H1 (cell line): Measurements from ENCODE around the gene PAX3. TPM values are rescaled to one million over a fixed set of nuclear protein-coding genes. Genes with fewer than 3 reads are reported as not detected.

Source experiments
- CTCF ChIA-PET: fragments of 300-600 bp; sonication (Branson Sonifier 250); formaldehyde crosslinking; loops from one replicate; lab custom pipeline; 2021; ENCODE audit not compliant: partially characterized antibody; lab: Charles Lee
- POLR2A ChIA-PET: fragments of 300-600 bp; sonication (Branson Sonifier 250); formaldehyde crosslinking; loops from one replicate; lab custom pipeline; 2021; ENCODE audit warnings: inconsistent platforms; ENCODE audit not compliant: partially characterized antibody; lab: Charles Lee
- DNase-seq, 2 experiments: peaks; one replicate each; pipeline versions ENCODE4 v3.0.0 to v3.0.0-alpha.2; 2010 to 2022; ENCODE audit warnings: low spot score in 2 of 2, low read depth in 1 of 2, mixed read lengths in 1 of 2
- FAIRE-seq: peaks from 2 replicates; lab custom pipeline; 2011; peaks lifted over from hg19 to GRCh38; lab: Jason Lieb, UNC
- H2AFZ ChIP-seq: 2 replicates; pipeline ENCODE4 v1.8.1; 2012; ENCODE audit warnings: low read length, inconsistent platforms
- H2AK5ac ChIP-seq: 2 replicates; pipeline ENCODE4 v1.6.1; 2013; ENCODE audit warnings: low read depth, low read length
- H2BK120ac ChIP-seq: replicated peaks from 2 replicates; pipeline ENCODE3; 2013; ENCODE audit warnings: low read depth, low read length, inconsistent platforms
- H2BK12ac ChIP-seq: 2 replicates; pipeline ENCODE4 v1.6.1; 2013; ENCODE audit warnings: low read depth, low read length
- H2BK15ac ChIP-seq: 2 replicates; pipeline ENCODE4 v1.6.1; 2013; ENCODE audit warnings: low read length
- H2BK20ac ChIP-seq: 2 replicates; pipeline ENCODE4 v1.6.1; 2013; ENCODE audit warnings: low read length
- H2BK5ac ChIP-seq: 2 replicates; pipeline ENCODE4 v1.6.1; 2013; ENCODE audit warnings: low read depth, low read length
- H3K14ac ChIP-seq: 2 replicates; pipeline ENCODE4 v1.6.1; 2013; ENCODE audit warnings: inconsistent platforms; ENCODE audit not compliant: insufficient read length
- H3K18ac ChIP-seq: 2 replicates; pipeline ENCODE4 v1.6.1; 2013; ENCODE audit warnings: low read length; ENCODE audit errors: extremely low read depth
- H3K23ac ChIP-seq: 2 replicates; pipeline ENCODE4 v1.6.1; 2013; ENCODE audit warnings: inconsistent platforms; ENCODE audit not compliant: insufficient read length
- H3K23me2 ChIP-seq: 2 replicates; pipeline ENCODE4 v1.6.1; 2013; ENCODE audit warnings: low read depth, low read length
- H3K27ac ChIP-seq: 2 replicates; pipeline ENCODE4 v1.6.1; 2011; ENCODE audit warnings: low read depth, low read length, inconsistent platforms
- H3K27me3 ChIP-seq, 4 experiments: replicated peaks in 1 of 4; 1 replicate in 1 of 4; 2 replicates in 3 of 4; pipeline versions ENCODE4 v1.6.1 to v1.8.1; 2011 to 2013; ENCODE audit warnings: low read length in 3 of 4, mild to moderate bottlenecking in 3 of 4, inconsistent platforms in 2 of 4, mixed read lengths in 2 of 4, moderate library complexity in 1 of 4; ENCODE audit not compliant: control insufficient read depth in 3 of 4, insufficient read depth in 3 of 4; ENCODE audit errors: extremely low read depth in 1 of 4
- H3K36me3 ChIP-seq, 4 experiments: 2 replicates each; pipeline versions ENCODE4 v1.6.1 to v1.8.1; 2011 to 2013; ENCODE audit warnings: mild to moderate bottlenecking in 4 of 4, low read length in 3 of 4, moderate library complexity in 2 of 4, control low read depth in 1 of 4, inconsistent platforms in 1 of 4; ENCODE audit not compliant: insufficient read depth in 4 of 4, control insufficient read depth in 2 of 4
- H3K4ac ChIP-seq: replicated peaks from 2 replicates; pipeline ENCODE3; 2013; ENCODE audit warnings: low read length, low read depth, mixed read lengths, inconsistent platforms; ENCODE audit not compliant: insufficient read length
- H3K4me1 ChIP-seq, 4 experiments: replicated peaks in 1 of 4; 1 replicate in 1 of 4; 2 replicates in 3 of 4; pipeline versions ENCODE4 v1.6.1 to v1.8.1; 2011 to 2013; ENCODE audit warnings: low read length in 3 of 4, inconsistent platforms in 2 of 4, mixed read lengths in 1 of 4; ENCODE audit not compliant: insufficient read depth in 4 of 4, control insufficient read depth in 3 of 4
- H3K4me2 ChIP-seq, 2 experiments: 2 replicates each; pipeline versions ENCODE4 v1.6.1 to v1.8.1; 2011 to 2013; ENCODE audit warnings: low read depth in 2 of 2, low read length in 2 of 2, control low read depth in 1 of 2, inconsistent platforms in 1 of 2, mild to moderate bottlenecking in 1 of 2; ENCODE audit not compliant: insufficient read depth in 1 of 2
- H3K4me3 ChIP-seq, 4 experiments: fragments of 200-600, 300-600 bp in 1 of 4; sonication (generic), shearing (Covaris generic), sonication (Bioruptor Twin) in 1 of 4; 2 replicates each; pipeline versions ENCODE4 v1.5.1 to v1.8.1; 2011 to 2016; ENCODE audit warnings: low read length in 4 of 4, low read depth in 3 of 4, control low read depth in 2 of 4, inconsistent platforms in 2 of 4, mild to moderate bottlenecking in 2 of 4, mixed read lengths in 1 of 4, moderate library complexity in 1 of 4; ENCODE audit not compliant: insufficient read depth in 2 of 4; ENCODE audit errors: extremely low read depth in 1 of 4
- H3K56ac ChIP-seq: replicated peaks from 2 replicates; pipeline ENCODE3; 2013; ENCODE audit warnings: low read depth, mild to moderate bottlenecking, mixed read lengths, low read length, inconsistent platforms; ENCODE audit not compliant: insufficient read length
- H3K79me1 ChIP-seq: 2 replicates; pipeline ENCODE4 v1.6.1; 2013; ENCODE audit warnings: low read depth, low read length, control low read depth
- H3K79me2 ChIP-seq, 2 experiments: 2 replicates each; pipeline versions ENCODE4 v1.6.1 to v1.8.1; 2012 to 2013; ENCODE audit warnings: low read length in 2 of 2, mild to moderate bottlenecking in 2 of 2, inconsistent platforms in 1 of 2; ENCODE audit not compliant: insufficient read depth in 2 of 2, control insufficient read depth in 1 of 2
- H3K9ac ChIP-seq, 4 experiments: replicated peaks in 1 of 4; 1 replicate in 1 of 4; 2 replicates in 3 of 4; pipeline versions ENCODE4 v1.6.1 to v1.8.1; 2011 to 2013; ENCODE audit warnings: low read depth in 3 of 4, low read length in 3 of 4, control low read depth in 2 of 4, mild to moderate bottlenecking in 2 of 4, moderate library complexity in 2 of 4, inconsistent platforms in 1 of 4; ENCODE audit errors: extremely low read depth in 1 of 4
- H3K9me3 ChIP-seq, 2 experiments: 2 replicates each; pipeline versions ENCODE4 v1.6.1 to v1.8.1; 2012 to 2013; ENCODE audit warnings: mild to moderate bottlenecking in 2 of 2, moderate library complexity in 2 of 2, control low read depth in 1 of 2, inconsistent platforms in 1 of 2, low read depth in 1 of 2, low read length in 1 of 2, mixed read lengths in 1 of 2; ENCODE audit not compliant: insufficient read depth in 2 of 2
- H4K20me1 ChIP-seq, 2 experiments: replicated peaks in 1 of 2; 2 replicates each; pipeline versions ENCODE3 to v1.8.1; 2011 to 2013; ENCODE audit warnings: inconsistent platforms in 2 of 2, low read length in 2 of 2, mild to moderate bottlenecking in 1 of 2; ENCODE audit not compliant: insufficient read depth in 2 of 2, control insufficient read depth in 1 of 2
- H4K5ac ChIP-seq: 2 replicates; pipeline ENCODE4 v1.6.1; 2013; ENCODE audit warnings: low read length, low read depth, mixed read lengths, inconsistent platforms; ENCODE audit not compliant: insufficient read length
- H4K8ac ChIP-seq: 2 replicates; pipeline ENCODE4 v1.8.0; 2013; ENCODE audit warnings: mild to moderate bottlenecking, moderate library complexity, low read length, inconsistent platforms; ENCODE audit not compliant: insufficient read depth; ENCODE audit errors: extremely low read depth
- H4K91ac ChIP-seq: replicated peaks from 2 replicates; pipeline ENCODE3; 2013; ENCODE audit warnings: low read length, mixed read lengths, inconsistent platforms; ENCODE audit not compliant: insufficient read length
- ASH2L ChIP-seq: fragments of 200-600, 300-600 bp; sonication (generic); IDR thresholded peaks from one replicate; pipeline ENCODE4 v1.7.1; 2017; ENCODE audit warnings: low read length
- BACH1 ChIP-seq: IDR thresholded peaks from 2 replicates; pipeline ENCODE4 v1.6.1; 2012; ENCODE audit warnings: low read length, improper control_type of control experiment
- BCL11A ChIP-seq, 2 experiments: IDR thresholded peaks; one replicate each; pipeline ENCODE4 v1.6.1; 2011; ENCODE audit warnings: low read depth in 2 of 2, low read length in 2 of 2, mild to moderate bottlenecking in 2 of 2
- CEBPB ChIP-seq: IDR thresholded peaks from 2 replicates; pipeline ENCODE4 v1.6.1; 2012; ENCODE audit warnings: low read depth, low read length
- CHD1 ChIP-seq: IDR thresholded peaks from 2 replicates; pipeline ENCODE4 v1.6.1; 2012; ENCODE audit warnings: low read depth, low read length, improper control_type of control experiment
- EZH2 ChIP-seq: fragments of 200-600 bp; sonication (generic); IDR thresholded peaks from 2 replicates; pipeline ENCODE4 v1.7.1; 2012; ENCODE audit warnings: low read depth, mild to moderate bottlenecking, moderate library complexity, low read length, inconsistent platforms; ENCODE audit not compliant: severe bottlenecking
- RNF2 ChIP-seq: fragments of 200-900, 300-1000 bp; sonication (generic); IDR thresholded peaks from 2 replicates; pipeline ENCODE4 v1.7.1; 2016; ENCODE audit warnings: borderline replicate concordance, low read depth, mild to moderate bottlenecking, antibody characterized with exemption, low read length; ENCODE audit not compliant: poor library complexity, severe bottlenecking; ENCODE audit errors: missing control alignments
- RXRA ChIP-seq: IDR thresholded peaks from 2 replicates; pipeline ENCODE4 v1.6.1; 2011; ENCODE audit warnings: low read depth, mild to moderate bottlenecking, low read length, moderate library complexity; ENCODE audit not compliant: insufficient read depth
- SAP30 ChIP-seq: fragments of 300-600 bp; sonication (generic); IDR thresholded peaks from 2 replicates; pipeline ENCODE4 v1.7.1; 2012; ENCODE audit warnings: low read length, moderate library complexity, mild to moderate bottlenecking, inconsistent platforms; ENCODE audit not compliant: insufficient read depth, insufficient replicate concordance
- SIX5 ChIP-seq: IDR thresholded peaks from 2 replicates; pipeline ENCODE4 v1.6.1; 2011; ENCODE audit warnings: mild to moderate bottlenecking, low read depth, low read length
- TBP ChIP-seq: IDR thresholded peaks from 2 replicates; pipeline ENCODE4 v1.6.1; 2011; ENCODE audit warnings: low read depth, low read length, improper control_type of control experiment
- TCF12 ChIP-seq: IDR thresholded peaks from 2 replicates; pipeline ENCODE4 v1.6.1; 2011; ENCODE audit warnings: low read depth, mild to moderate bottlenecking, low read length
- USF2 ChIP-seq: IDR thresholded peaks from 2 replicates; pipeline ENCODE4 v1.6.1; 2011; ENCODE audit warnings: low read length, improper control_type of control experiment
- YY1 ChIP-seq: IDR thresholded peaks from 2 replicates; pipeline ENCODE4 v1.6.1; 2011; ENCODE audit warnings: low read depth, mild to moderate bottlenecking, low read length
- WGBS, 2 experiments: shearing (Covaris generic) in 1 of 2; methylation state at CpG; one replicate each; pipeline versions ENCODE4 v1.1.6 to v1.1.7; 2013 to 2015; ENCODE audit warnings: low lambda C conversion rate in 2 of 2, mixed read lengths in 2 of 2, inconsistent platforms in 1 of 2, low coverage in 1 of 2, missing lambda C conversion rate in 1 of 2; ENCODE audit not compliant: insufficient replicate concordance in 2 of 2, insufficient coverage in 1 of 2, insufficient read length in 1 of 2; ENCODE audit errors: extremely low coverage in 1 of 2, missing lambda C conversion rate in 1 of 2; 5-methylcytosine and 5-hydroxymethylcytosine counted together
- polyA plus RNA-seq, 7 experiments: library from polyadenylated mRNA; depleted of rRNA in 3 of 7; stranded (reverse) in 5 of 7; unstranded in 2 of 7; fragments of >200 nt in 5 of 7; fragments of 200-250 nt in 2 of 7; gene quantifications; 1 replicate in 5 of 7; 2 replicates in 1 of 7; 4 replicates in 1 of 7; pipeline versions ENCODE4 v1.2.1 to v1.2.3, GENCODE V29; 2011 to 2013; ENCODE audit warnings: missing spikeins in 2 of 7, mixed read lengths in 2 of 7
- total RNA-seq: library from RNA; stranded (reverse); fragmentation: NEBNext Ultra II Directional; extraction: Animal tissue kit (Norgen Biotek cat#: 25700); gene quantifications from 2 replicates; pipeline ENCODE4 v1.2.1, GENCODE V29; 2021

Gene PAX3
- total and polyA plus RNA-seq, 2 of the 8 experiments (the other 6 are each of a cell fraction or from before 2014, with no cell fraction given), result 0.33 TPM; not detected in 1

GRCh38 chr2:222232372-222232771 is 66.4 kb downstream of the PAX3 start:
- no peak overlapping the region for H3K4ac ChIP-seq
- H3K9ac ChIP-seq, result no peak overlapping the region
- H3K4me3 ChIP-seq, result no peak overlapping the region
- no peak overlapping the region for H3K18ac ChIP-seq
- DNase-seq, result no peak
- no peak overlapping the region for H4K5ac ChIP-seq
- H3K23me2 ChIP-seq, result no peaks in the 10 kb centered on the region
- H3K4me2 ChIP-seq, result no peak overlapping the region
- no peaks in the 10 kb centered on the region for H3K79me1 ChIP-seq
- no peak overlapping the region for H4K8ac ChIP-seq
- WGBS, 2 experiments, result 85% methylated on average over 3 of the region's 3 CpGs; no CpG with 5 or more reads in 1 of the 2 experiments
- ChIA-PET CTCF (interaction anchor here (0.6 kb wide), 1 partner anchor 23 kb away, joined by 3 read pairs; no protein-coding TSS in a partner anchor), POLR2A (no interaction called here)
- H2BK120ac ChIP-seq, result no peak overlapping the region
- no peak overlapping the region for H3K27ac ChIP-seq
- H3K14ac ChIP-seq, result no peak overlapping the region
- H2BK5ac ChIP-seq, result no peak overlapping the region
- no peak for FAIRE-seq
- no peak overlapping the region for H3K56ac ChIP-seq
- H2AK5ac ChIP-seq, result no peak overlapping the region
- H3K27me3 ChIP-seq, result no peaks in the 10 kb centered on the region
- H2BK12ac ChIP-seq, result no peak overlapping the region
- H2BK20ac ChIP-seq, result no peak overlapping the region
- H3K36me3 ChIP-seq, result no peaks in the 10 kb centered on the region
- H4K20me1 ChIP-seq, result peaks cover 0 to 2% of the 10 kb centered on the region in 2 experiments
- no peaks in the 10 kb centered on the region for H3K79me2 ChIP-seq
- H3K23ac ChIP-seq, result no peak overlapping the region
- H2AFZ ChIP-seq, result no peak overlapping the region
- H3K4me1 ChIP-seq, result no peaks in the 10 kb centered on the region
- no peaks in the 10 kb centered on the region for H3K9me3 ChIP-seq
- H2BK15ac ChIP-seq, result no peak overlapping the region
- H4K91ac ChIP-seq, result no peak overlapping the region
- TF ChIP-seq TBP (no peak), EZH2 (no peak), CEBPB (no peak), RXRA (no peak), USF2 (no peak), SIX5 (no peak), BACH1 (no peak), CHD1 (no peak), BCL11A (IDR thresholded peaks at IDR 0.05; ENCODE audit: low read depth in 2 of 2, low read length in 2 of 2) (no peak), TCF12 (no peak), SAP30 (no peak), ASH2L (no peak), YY1 (no peak), RNF2 (no peak)
